Brain microvascular endothelial cell (primary cell): ENCODE measurements around the gene DEGS2.
"Not testable (repeated sequence)": the region's sequence is repeated elsewhere in the genome, so short reads cannot be mapped to it uniquely, and the experiment has no call there.

Experiments
- DNase-seq: peaks from one replicate; pipeline ENCODE4 v3.0.0-alpha.2; 2020
- H3K27ac ChIP-seq: fragments of 250-450 bp; sonication (Bioruptor Pico); 2 replicates; pipeline ENCODE4 v1.5.1; 2020; ENCODE audit warnings: mild to moderate bottlenecking, moderate library complexity
- H3K27me3 ChIP-seq: fragments of 250-450 bp; sonication (Bioruptor Pico); replicated peaks from 2 replicates; pipeline ENCODE4 v1.5.1; 2020; ENCODE audit warnings: mild to moderate bottlenecking
- H3K36me3 ChIP-seq: fragments of 250-450 bp; sonication (Bioruptor Pico); replicated peaks from 2 replicates; pipeline ENCODE4 v1.5.1; 2020; ENCODE audit warnings: mild to moderate bottlenecking
- H3K4me3 ChIP-seq: 2 replicates; pipeline ENCODE4 v1.5.1; 2011; ENCODE audit warnings: low read depth, mild to moderate bottlenecking, control low read depth, low read length, moderate library complexity
- in situ Hi-C: cut with HindIII; loops from 2 replicates; pipeline ENCODE4 v1.10.0; 2017; ENCODE audit warnings: low sequenced_read_pairs, low pct_ligation_motif_present
- TF ChIP-seq, protein P1 (sequence below): IDR thresholded peaks from 2 replicates; pipeline ENCODE4 v1.5.1; 2011; ENCODE audit warnings: low read depth, mild to moderate bottlenecking, moderate library complexity, low read length, control low read depth, inconsistent platforms; ENCODE audit errors: missing control alignments

DEGS2 gene

GRCh38 chr14:100192250-100192671, 32.8 kb upstream of the DEGS2 start:
- TF ChIP-seq, protein P1, sequence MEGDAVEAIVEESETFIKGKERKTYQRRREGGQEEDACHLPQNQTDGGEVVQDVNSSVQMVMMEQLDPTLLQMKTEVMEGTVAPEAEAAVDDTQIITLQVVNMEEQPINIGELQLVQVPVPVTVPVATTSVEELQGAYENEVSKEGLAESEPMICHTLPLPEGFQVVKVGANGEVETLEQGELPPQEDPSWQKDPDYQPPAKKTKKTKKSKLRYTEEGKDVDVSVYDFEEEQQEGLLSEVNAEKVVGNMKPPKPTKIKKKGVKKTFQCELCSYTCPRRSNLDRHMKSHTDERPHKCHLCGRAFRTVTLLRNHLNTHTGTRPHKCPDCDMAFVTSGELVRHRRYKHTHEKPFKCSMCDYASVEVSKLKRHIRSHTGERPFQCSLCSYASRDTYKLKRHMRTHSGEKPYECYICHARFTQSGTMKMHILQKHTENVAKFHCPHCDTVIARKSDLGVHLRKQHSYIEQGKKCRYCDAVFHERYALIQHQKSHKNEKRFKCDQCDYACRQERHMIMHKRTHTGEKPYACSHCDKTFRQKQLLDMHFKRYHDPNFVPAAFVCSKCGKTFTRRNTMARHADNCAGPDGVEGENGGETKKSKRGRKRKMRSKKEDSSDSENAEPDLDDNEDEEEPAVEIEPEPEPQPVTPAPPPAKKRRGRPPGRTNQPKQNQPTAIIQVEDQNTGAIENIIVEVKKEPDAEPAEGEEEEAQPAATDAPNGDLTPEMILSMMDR: no peak
- in situ Hi-C loops: no loop called here
- H3K36me3 ChIP-seq: no peaks in the 10 kb centered on the region
- DNase-seq: no peak
- H3K27me3 ChIP-seq: no peaks in the 10 kb centered on the region
- peak overlapping the region; percentile 51 for H3K4me3 ChIP-seq
- peak overlapping the region; percentile 47 for H3K27ac ChIP-seq

GRCh38 chr14:100191584-100192249, 32.3 kb upstream of the DEGS2 start:
- no peak for DNase-seq
- Histone ChIP-seq H3K36me3 (no peaks in the 10 kb centered on the region), H3K27me3 (no peaks in the 10 kb centered on the region), H3K27ac (no peak overlapping the region), H3K4me3 (no peak overlapping the region)
- TF ChIP-seq, protein P1: no peak
- in situ Hi-C loops: no loop called here

- no peaks in the 10 kb centered on the region for H3K36me3 ChIP-seq
- no peak overlapping the region for H3K4me3 ChIP-seq
- DNase-seq: no peak
- TF ChIP-seq, protein P1: no peak
- no peaks in the 10 kb centered on the region for H3K27me3 ChIP-seq
- no peak overlapping the region for H3K27ac ChIP-seq
- in situ Hi-C loops: no loop called here
These were observed 30.7 kb upstream of the DEGS2 start for GRCh38 chr14:100190126-100190525.

- no peak for DNase-seq
- TF ChIP-seq, protein P1: no peak
- in situ Hi-C loops: no loop called here
- Histone ChIP-seq H3K4me3 (no peak overlapping the region), H3K36me3 (no peaks in the 10 kb centered on the region), H3K27me3 (no peaks in the 10 kb centered on the region), H3K27ac (no peak overlapping the region)
These were observed 29.1 kb upstream of the DEGS2 start for GRCh38 chr14:100188392-100189030.

GRCh38 chr14:100187247-100187833, 27.9 kb upstream of the DEGS2 start:
- H3K36me3 ChIP-seq: no peaks in the 10 kb centered on the region
- DNase-seq: no peak
- H3K27ac ChIP-seq: no peak overlapping the region
- TF ChIP-seq, protein P1: no peak
- in situ Hi-C loops: no loop called here
- no peak overlapping the region for H3K4me3 ChIP-seq
- no peaks in the 10 kb centered on the region for H3K27me3 ChIP-seq

DNA sequence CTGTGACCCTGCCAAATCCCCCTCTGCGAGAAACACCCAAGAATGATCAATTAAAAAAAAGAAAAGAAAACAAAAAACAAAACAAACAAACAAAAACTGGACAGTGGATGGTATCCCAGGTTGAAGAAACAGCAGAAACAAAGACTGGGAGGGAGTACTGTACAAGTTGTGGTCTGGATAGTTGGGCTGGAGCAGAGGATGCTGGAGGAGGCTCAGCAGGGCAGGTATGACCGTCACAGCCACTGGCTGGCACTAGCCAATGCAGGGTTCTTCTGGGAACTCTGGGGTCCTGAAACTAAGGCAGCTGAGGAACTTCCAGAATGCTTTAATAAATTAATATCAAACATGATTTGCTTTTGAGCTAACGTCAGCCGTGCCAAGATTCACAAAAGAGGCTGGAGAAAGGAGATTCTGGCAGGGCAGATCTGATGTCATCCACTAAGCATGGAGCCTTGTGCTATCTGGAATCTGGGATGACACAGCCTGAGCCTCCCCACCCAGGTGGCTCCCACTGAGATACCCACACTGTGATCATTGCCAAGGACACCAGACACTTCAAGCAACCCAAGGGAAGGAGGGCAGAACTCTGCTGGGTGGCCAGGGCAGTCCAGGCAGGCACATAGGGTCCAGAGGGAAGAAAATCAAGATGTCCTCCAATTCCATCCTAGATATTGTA, 22.6 kb upstream of the DEGS2 start:
- H3K36me3 ChIP-seq, in situ Hi-C loops, H3K27me3 ChIP-seq, H3K4me3 ChIP-seq, H3K27ac ChIP-seq: not testable (repeated sequence)
- DNase-seq: peak; percentile 14

DNA sequence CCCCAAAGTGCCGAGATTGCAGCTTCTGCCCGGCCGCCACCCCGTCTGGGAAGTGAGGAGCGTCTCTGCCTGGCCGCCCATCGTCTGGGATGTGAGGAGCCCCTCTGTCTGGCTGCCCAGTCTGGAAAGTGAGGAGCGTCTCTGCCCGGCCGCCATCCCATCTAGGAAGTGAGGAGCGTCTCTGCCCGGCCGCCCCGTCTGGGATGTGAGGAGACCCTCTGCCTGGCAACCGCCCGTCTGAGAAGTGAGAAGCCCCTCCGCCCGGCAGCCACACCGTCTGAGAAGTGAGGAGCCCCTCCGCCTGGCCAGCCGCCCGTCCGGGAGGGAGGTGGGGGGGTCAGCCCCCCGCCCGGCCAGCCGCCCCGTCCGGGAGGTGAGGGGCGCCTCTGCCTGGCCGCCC, 21.2 kb upstream of the DEGS2 start:
- DNase-seq, H3K4me3 ChIP-seq, in situ Hi-C loops, H3K36me3 ChIP-seq, H3K27me3 ChIP-seq, H3K27ac ChIP-seq: not testable (repeated sequence)
